NCI-H460 (cell line): ENCODE results near the gene KCNIP3. TPM values are rescaled to one million over a fixed set of nuclear protein-coding genes. Genes with fewer than 3 reads are reported as not detected.

Source experiments
- DNase-seq: peaks from one replicate; pipeline ENCODE4 v3.0.0-alpha.2; 2016; ENCODE audit warnings: low read depth; ENCODE audit errors: extremely low read depth
- total RNA-seq: library from RNA; depleted of rRNA; stranded (reverse); fragments of >200 nt; shearing (Covaris generic); gene quantifications from 2 replicates; pipeline ENCODE4 v1.2.3, GENCODE V29; 2014

Gene KCNIP3
- total RNA-seq, 1 experiment from 2014 or later = 3.8 TPM

- no peak for DNase-seq
Measured at GRCh38 chr2:95274291-95275150, 22.6 kb upstream of the KCNIP3 start, which contains the start of gene PROM2. PROM2 (plus strand) TSS chr2:95274449; CDS start chr2:95274586, 137 bp downstream.

- DNase-seq = no peak
Measured at GRCh38 chr2:95275151-95275515, 22.0 kb upstream of the KCNIP3 start.

GRCh38 chr2:95275601-95276243 lies 21.4 kb upstream of the KCNIP3 start:
- DNase-seq = no peak

- DNase-seq = no peak
Measured at GRCh38 chr2:95276244-95276887, 20.8 kb upstream of the KCNIP3 start.

DNA sequence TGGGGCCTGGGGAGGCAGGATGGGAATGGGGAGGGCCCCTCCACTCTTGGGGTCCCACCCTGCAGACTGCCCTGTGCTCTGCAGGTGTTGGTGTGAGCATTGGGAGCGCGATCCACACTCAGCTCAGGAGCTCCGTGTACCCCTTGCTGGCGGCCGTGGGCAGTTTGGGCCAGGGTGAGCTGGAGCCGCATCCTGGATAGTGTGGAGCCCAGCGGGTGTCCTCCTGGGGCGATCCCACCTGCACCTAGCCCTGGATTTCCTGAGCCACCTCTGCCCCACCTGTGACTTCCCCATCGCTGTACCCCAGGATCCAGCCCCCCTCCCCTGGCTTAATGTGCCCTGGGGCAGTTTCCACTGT lies 20.3 kb upstream of the KCNIP3 start:
- DNase-seq = no peak

DNA sequence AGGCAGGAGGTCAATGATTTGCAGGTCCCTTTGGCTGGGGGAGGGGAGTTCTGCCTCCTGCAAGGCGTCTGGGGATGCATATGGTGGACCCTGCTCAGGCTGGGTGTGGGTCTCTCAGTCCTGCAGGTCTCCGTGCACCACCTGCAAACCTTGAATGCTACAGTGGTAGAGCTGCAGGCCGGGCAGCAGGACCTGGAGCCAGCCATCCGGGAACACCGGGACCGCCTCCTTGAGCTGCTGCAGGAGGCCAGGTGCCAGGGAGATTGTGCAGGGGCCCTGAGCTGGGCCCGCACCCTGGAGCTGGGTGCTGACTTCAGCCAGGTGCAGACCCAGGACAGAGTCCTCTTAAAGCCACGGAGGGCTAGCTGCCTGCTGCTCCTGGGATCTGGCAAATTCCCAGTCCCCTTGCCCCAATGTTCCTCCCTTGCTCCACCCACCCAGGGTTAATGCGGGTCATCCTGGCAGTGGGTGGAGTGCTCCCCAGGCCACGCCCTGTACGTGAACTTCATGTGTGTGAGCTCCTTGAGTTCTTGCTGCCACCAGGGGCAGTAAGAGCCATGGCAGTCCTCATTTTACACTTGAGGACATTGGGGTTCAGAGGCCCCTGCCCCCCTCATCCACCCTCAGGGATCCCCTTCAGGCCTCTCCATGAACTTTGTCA lies 19.8 kb upstream of the KCNIP3 start:
- no peak for DNase-seq

- DNase-seq = no peak
Measured at GRCh38 chr2:95278051-95278471, 19.1 kb upstream of the KCNIP3 start.

DNA sequence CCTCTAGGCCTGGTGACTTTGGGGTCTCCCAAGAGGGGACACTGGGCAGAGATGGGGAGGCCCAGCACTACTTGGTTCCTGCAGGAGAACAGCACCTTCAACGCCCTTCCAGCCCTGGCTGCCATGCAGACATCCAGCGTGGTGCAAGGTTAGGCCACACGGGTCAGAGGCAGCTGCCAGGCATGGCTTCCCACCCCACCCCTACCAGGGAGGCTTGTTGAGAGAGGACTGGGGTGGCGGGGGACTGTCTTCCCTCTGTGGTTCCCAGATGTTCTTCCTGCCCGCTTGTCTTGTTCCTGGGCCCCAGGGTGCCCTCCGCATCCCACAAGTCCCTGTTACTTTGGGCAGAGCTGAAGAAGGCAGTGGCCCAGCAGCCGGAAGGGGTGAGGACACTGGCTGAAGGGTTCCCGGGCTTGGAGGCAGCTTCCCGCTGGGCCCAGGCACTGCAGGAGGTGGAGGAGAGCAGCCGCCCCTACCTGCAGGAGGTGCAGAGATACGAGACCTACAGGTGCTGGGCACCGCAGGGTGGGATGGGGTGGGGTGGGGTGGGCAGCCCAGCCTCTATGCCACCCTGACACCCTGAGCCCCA lies 18.4 kb upstream of the KCNIP3 start:
- no peak for DNase-seq

DNA sequence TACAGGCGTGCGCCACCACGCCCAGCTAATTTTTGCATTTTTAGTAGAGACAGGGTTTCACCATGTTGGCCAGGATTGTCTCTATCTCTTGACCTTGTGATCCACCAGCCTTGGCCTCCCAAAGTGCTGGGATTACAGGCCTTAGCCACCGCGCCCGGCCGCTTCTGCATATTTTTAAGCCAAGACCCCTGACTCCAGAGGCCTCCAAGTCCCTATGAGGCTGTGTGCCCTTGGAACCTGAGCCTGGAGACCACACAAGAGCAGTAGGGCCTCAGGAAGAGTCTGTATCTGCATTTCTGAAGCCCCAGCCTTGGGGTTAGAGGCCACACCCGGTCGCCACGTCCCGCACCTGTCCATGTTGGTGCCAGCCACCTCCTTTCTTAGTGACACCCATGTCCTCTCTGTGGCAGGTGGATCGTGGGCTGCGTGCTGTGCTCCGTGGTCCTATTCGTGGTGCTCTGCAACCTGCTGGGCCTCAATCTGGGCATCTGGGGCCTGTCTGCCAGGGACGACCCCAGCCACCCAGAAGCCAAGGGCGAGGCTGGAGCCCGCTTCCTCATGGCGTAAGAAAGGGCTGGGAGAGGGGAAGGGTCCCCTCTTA lies 17.6 kb upstream of the KCNIP3 start:
- DNase-seq = no peak

- DNase-seq = no peak
Measured at GRCh38 chr2:95281071-95281470, 16.1 kb upstream of the KCNIP3 start.

DNA sequence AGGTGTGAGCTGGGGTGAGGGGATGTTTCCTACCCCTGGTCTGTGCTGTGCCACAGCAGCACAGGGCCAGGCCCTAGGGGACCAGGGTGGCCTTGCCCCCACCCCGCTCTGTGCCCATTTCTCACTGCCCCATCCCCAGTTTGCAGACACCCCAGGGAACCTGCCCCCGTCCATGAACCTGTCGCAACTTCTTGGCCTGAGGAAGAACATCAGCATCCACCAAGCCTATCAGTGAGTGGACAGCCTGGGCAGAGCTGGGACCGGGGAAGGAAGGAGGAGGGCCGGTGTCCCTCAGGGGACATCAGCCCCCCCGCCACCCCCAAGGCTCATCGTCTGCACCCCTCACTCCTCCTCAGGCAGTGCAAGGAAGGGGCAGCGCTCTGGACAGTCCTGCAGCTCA lies 15.4 kb upstream of the KCNIP3 start:
- DNase-seq = no peak

- DNase-seq = no peak
Measured at GRCh38 chr2:95282458-95282857, 14.7 kb upstream of the KCNIP3 start.

GRCh38 chr2:95283562-95283961 lies 13.6 kb upstream of the KCNIP3 start:
- DNase-seq = no peak

GRCh38 chr2:95284886-95285541 lies 12.1 kb upstream of the KCNIP3 start:
- no peak for DNase-seq

GRCh38 chr2:95285542-95285932 lies 11.6 kb upstream of the KCNIP3 start:
- DNase-seq = no peak

DNA sequence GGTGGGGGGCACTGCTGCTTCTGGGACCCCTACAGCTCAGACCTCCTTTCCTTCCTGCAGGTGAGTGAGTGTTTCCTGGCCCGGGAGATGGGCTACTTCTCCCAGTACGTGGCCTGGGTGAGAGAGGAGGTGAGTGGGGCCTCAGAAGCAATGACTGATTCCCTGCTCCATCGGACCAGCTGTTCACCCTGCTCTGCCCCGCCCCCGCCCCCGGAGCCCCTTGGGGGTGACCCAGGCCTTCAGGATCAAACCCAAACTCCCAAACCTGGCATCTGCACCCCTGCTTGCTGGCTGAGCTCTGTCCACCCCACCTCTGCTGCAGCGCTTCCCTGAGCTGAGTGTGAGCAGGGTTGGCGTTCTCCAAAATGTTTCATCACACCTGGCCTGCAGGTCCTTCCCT lies 9.8 kb upstream of the KCNIP3 start:
- DNase-seq = no peak

DNA sequence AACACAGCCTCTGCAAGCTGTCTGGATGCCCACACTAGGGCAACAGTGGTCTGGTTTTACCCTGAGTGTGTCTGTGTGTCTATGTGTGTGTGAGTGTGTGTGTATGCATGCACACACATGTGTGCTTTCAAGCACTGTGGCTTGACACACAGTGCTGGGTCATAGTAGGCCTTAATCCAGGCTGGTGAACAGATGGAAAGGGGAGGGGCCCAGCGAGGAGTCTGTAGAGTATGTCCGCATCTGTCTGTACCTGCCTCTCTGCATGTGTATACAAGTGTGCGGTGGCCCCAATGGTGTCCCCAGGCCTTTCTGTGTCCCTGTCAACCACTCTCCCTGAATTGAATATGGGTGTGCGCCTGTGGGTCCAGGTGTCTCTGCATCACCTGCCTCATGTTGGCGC lies 9.3 kb upstream of the KCNIP3 start:
- DNase-seq = no peak

DNA sequence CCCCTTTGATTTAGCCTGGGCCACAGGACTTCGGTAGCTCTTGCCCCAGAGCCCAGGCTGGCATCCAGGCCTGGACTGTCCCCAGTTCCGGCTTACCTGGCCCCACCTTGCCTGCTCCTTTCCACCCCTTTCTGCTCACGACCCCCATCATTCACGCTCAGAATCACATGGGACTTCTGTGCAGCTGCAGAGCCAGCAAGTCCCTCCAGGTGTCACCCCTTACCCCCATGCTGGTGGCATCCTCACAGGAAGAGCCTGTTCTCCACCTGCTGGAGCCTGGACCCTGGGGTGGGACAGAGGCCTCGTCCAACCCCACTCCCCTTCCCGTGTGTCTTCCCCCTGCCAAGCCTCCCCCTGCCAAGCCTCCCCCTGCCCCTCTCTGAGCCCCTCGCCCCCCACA lies 7.9 kb upstream of the KCNIP3 start:
- no peak for DNase-seq

DNA sequence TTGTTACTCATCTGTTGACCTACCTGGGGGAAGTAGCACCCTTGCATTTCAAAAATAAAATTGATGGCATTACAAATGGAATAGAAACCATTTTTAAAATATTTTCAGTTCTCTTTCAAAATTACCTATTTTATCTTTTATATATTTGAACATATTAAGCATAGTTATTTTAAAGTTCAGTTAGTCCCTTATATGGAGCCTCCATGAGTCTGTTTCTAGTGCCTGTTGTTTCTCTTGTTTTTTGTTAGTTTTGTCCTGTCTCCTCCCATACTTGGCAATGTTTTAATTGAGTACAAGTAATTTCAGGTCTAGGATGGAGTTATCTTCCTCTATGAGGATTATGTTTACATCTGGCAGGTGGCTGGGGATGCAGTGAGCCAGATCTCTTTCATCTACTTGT lies 5.9 kb upstream of the KCNIP3 start:
- no peak for DNase-seq
